NCI-H2029 treated with DMSO at 0.1 percent for 48 hours (cell line): ENCODE measurements around the gene BICD2.
A peak's percentile ranks its signal among the peaks of the same experiment; 100 is the strongest.

Experiments
- DNase-seq: peaks from one replicate; lab custom pipeline; 2025; lab: John Stamatoyannopoulos, UW

The BICD2 gene

DNA sequence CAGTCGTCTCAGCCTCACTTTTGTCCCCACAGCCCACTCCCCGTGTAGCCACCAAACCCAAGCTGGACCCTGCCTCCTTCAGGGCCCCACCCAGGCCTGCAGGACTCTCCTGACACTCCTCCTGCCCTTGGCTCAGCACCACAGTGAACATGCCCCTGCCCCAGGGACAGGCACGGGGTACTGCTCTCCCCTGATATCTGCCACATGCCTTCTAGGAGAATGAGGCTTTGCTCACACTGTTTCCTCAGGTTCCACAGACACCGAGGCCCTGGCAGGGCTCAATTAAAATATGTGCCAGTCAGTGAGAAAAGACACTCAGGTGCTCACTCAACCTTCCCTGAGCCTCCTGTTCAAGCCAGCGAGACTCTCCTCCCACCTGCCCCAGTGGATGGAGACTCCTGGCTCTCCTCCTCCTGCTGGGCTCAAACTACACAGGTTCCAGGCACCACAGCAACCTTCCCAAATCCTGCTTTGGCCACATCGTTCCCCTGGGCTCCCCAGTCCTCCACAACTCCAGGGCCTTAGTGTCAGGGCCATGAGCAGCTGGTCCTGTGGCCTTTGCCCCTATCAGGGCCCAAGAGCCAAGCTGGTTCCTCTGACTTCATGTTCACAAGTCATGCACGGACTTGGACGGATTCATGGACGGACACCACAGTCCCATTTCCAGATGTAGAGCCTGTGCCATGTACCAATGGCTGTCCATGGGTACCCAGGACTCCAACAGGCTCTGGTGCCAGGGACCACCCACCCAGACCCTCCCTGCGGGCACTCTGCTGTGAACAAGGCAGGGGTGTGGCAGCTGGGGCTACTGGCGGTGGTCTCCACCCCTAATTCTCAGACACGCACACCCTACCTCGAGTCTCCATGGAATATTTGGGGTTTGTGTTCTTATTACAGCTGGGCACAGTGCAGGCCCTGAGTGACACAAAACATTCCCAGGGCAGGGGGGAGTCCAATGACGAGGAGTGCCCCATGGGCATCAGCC lies 36.6 kb downstream of the BICD2 start:
- DNase-seq = no peak

DNA sequence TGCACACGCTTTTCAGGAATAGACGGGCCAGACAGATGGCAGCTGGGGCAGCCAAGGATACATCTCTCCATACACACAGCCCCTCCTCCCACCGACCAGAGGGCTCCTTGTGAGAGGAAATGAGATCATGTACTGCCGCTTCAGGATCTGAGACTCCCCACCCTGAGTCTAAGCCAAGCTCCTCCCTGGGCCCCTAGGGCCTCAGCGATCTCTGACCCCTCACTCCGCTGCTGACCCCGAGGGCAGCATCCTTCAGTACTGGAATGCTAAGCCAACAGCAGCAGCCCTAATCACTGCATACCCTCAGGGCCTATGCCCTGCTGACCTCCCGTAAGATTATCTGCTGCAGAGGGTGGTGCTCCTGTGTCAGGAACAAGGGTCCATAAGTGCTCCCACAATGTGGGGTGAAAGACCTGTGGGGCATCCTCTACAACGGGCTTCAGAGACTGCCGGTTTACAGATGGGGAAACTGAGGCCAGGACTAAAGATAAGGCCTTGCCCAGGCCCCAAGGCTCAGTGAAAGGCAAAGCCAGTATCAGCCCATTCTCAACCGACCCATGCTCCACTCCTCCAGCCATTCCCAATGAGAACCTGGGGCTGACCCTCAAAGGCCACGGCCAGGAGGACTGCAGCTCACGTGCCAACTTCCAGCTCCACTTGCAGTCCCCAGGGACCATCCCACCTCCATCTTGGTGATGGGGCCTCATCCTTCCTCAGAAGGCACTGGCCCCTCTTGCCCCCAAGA lies 37.5 kb downstream of the BICD2 start:
- DNase-seq = peak; percentile 67

DNA sequence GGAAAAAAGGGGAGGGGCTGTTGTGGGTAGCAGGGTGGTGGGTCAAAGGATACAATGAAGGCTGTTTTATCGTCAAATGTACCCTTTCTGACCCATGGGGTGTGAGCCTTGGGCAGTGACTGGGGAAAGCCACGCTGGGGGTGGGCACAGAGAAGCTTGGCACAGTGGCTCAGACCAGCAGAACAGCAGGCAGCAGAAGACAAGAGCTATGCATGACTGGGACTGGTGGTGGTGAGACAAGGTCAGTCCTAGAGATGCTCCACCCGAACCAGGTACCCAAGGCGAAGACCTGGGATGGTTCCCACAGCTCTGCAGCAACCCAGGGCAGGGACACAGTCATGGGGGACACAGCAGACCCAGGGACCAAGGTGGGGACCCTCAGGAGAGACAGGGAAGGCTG lies 38.3 kb downstream of the BICD2 start:
- DNase-seq = no peak

DNA sequence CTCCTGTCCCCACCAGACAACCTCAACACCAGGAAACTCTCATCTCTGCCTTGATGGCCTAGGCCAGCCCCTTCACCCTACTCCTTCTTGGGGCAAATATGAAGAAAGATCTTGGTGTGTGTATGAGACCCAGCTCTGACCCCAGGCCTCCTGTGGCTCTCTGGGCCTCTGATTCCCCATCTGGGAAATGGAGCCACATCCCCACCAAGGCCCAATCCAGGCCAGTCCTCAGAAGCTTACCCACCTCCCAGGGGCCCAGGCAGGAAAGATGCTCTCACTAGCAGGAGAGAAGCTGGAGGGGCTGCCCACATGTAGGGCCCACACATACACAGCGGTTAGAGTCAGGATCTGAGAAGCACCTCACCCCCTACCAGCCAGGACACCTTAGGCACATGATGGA lies 38.9 kb downstream of the BICD2 start:
- no peak for DNase-seq

DNA sequence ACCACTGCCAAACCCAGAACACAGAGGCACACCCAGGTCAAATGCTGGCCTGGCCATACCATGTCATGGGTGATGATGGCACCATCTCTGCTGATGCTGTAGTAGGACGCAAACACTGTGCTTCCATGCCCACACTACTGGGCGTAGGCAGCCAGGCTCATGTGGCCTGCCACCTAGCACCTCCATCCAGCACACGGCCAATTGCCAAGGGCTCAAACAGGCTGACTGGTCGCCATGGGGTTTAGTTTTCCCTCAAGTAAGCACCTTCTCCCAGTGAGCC lies 39.4 kb downstream of the BICD2 start:
- DNase-seq = no peak

DNA sequence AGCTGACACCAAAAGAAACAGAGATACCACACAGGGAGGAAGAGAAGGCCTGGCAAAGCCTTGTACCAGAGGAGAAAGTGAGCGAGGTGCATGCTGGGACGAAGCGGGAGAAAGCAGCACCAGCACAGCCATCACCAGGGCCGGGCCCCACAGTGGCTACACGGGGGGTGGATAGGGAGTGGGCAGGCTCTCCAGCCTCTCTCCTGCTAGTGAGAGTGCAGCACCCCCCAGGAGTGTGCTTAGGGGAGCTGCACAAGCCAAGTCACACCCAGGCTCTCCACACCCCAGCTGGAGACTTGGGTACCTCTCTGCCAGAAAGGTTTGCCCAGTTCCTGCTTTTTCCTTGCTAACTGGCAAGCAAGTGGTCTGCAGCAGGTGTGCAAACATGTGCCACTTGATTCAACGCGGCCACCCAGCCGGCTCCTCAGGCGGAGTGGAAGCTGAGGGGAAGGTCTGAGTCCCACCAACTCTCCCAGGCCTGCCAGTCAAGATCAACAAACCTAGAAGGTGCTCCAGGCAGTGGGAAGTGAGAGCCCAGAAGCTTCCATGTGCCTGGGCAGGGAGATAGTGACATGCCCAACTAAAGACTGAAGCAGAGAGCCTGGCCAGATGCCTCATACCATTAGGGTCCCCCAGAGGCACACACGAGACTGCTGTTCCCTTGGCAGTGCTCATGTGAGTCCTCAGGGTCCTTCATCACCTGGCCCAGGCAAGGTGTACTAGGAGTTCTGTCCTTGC lies 39.9 kb downstream of the BICD2 start:
- DNase-seq = peak; percentile 81

DNA sequence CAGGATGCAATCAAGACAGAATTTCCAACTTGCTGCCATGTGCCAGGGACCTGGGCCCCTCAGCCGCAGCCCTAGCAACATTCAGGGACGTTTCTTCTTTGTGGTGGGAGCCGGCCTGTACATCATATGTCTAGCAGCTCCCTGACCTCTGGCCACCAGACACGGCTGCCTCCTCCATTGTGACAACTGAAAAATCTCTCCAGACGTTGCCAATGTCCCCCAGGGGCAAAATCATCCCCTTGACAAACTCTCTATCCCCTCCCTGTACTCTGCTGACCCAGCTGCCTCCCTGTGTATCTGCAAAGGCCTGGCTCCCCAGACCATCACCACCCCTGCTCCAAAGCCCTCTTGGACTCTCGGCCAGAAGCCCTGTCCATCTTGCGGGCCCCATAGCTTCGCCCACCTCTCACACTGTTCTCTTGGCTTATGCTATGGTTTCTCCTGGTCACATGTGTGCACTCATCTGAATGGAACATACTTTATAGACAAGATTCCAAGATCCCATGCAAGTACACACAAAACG lies 40.8 kb downstream of the BICD2 start:
- no peak for DNase-seq

DNA sequence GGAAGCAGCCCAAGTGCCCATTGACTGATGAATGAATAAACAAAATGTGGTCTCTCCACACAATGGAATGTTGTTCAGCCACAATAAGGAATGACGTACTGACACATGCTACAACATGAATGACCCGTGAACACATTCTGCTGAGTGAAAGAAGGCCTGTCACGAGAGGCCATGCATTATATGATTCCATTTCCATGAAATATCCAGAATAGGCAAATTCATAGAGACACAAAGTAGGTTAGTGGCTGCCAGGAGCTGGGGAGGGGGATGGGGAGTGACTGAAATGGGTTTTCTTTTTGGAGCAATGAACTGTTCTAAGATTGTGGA lies 41.4 kb downstream of the BICD2 start:
- peak; percentile 94 for DNase-seq

DNA sequence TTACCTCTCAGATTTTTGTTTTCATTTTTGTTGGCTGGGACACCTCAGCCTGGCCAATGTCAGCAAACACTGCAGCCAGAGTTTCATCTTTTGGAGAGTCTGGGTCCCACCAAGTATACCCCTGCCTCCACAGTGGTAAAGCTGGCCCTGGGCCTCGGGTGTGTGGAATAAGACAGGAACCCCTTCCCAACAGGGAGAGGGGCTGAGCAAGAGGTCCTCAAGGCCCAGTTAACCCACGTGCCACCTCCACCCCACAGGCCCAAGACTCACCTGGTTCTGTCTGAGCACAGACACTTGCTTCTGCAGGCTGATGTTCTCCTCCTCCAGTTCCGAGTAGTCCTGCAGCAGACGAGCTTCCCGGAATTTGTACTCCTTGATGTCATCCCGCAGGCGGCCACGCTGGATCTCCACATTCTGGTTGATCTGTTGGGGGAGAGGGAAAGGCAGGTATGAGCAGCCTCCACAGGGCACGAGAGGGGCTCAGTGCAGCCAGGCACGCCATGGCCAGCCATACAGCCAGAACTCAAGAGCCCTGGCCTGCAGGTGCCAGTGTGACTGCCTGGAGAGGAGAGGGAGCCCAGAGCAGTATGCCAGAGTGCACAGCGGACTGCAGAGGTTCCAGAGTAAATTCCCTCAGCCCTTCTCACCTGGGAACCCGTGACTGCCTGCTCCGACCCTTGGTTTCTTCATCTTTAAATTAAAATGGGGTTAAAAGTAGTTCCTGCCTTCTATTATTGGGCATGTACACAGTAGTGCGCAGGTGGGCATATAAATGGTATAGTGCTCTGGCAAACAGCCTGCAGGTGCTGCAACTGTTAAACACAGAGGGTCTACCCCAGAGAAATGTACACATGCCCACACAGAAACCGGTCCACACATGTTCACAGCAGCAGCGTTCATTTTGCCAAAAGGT lies 42.0 kb downstream of the BICD2 start:
- DNase-seq = peak; percentile 50

DNA sequence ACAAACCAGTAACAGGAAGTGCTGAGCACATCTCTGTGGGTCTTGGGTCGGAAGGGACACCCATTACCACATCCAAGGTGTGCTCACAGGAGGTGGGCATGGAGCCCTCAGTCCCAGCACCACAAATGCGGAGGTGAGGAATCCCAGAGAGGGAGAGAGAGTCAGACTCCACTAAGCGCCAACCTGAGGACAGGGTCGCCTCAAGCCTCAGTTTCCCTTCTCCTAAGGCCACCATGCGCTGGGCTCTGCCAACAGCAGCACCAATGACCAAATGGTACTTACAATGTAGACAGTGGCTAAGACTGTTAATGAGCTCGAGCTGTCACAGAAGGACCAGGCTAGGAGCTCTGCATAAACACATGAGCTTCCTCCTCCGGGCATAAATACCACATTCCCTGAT lies 43.1 kb downstream of the BICD2 start:
- DNase-seq = no peak

DNA sequence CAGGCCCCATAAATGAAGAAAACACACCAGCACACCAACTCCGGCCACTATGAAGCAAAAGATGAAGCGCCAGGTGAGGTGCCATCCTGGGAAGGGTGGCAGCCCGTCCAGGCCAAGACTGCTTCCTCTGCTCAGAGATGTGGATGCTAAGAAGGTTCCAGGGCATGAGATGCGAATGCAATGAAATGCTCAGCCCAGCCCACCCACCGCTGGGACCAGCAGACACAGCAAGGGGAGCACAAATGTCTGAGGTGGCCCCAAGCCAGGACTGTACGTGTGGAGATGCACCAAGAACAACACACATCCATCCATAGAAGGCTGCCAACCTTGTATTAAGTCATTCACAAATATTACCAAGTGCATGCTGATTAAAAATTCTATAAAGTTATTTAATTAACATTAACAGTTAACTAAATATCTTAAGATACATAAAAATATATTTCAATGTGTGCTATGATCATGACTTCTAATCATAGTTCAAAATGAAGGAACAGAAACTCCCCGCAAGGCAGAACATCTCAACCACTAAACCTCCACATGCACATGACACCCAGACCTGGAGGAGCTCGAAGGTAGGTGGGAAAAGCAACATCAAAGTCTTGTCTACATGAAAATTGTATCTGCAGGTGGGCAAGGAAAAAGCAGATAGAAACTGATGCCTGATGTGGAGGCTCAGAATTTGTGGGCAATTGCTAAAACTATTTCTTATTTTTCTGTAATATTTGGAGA lies 43.7 kb downstream of the BICD2 start:
- DNase-seq = no peak

DNA sequence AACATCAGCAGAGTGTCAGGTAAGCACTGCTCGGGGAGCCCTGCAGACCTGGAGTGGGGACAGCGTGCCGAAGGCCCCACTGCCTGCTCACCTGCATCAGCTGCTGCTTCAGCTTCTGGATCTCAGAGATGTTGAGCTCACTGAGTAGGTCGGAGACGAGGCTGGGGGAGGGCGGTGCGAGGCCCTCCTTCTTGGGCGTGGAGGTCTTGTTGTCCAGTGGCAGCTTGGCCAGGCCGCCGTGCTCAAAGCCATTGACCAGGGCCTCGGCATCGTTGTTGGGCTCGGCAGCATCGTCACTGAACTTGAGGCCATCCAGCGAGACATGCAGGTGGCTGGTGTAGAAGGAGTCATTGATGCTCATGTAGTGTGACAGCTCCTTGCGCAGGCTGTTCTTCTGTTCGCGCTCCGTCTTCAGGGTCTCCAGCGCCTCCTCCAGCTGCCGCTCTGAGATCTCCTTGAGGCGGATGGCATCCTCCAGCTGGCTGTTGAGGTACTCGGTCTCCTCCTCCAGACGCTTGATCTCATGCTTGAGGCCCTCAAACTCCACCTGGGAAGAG lies 44.3 kb downstream of the BICD2 start:
- DNase-seq = no peak

DNA sequence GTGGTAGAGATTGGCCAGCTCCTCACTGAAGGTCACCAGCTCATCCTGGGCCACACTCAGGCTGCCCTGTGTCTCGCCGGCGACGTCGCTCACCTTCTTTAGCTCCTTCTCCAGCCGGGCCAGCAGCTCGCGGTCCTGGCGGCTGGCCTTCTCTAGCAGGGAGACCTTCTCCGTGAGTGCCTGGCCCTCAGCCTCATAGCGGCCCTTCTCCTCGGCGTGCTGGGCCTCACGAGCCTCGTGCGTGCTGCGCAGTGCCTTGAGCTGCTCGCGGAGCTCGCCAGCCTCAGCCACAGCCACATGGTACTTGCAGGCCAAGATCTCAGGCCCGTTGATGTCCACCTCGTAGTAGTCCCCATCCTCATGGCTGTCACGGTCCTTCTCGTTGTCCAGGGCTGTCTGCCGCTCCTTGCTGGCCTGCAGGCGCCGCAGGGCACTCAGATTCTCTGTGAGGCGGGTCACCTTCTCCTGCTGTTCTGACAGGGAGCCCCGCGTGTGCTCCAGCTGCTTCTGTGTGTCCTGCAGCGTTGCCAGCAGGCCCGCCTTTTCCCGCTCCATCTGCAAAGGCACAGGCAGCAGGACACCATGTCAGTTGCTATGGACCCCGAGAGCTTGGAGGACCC lies 45.5 kb downstream of the BICD2 start:
- no peak for DNase-seq

DNA sequence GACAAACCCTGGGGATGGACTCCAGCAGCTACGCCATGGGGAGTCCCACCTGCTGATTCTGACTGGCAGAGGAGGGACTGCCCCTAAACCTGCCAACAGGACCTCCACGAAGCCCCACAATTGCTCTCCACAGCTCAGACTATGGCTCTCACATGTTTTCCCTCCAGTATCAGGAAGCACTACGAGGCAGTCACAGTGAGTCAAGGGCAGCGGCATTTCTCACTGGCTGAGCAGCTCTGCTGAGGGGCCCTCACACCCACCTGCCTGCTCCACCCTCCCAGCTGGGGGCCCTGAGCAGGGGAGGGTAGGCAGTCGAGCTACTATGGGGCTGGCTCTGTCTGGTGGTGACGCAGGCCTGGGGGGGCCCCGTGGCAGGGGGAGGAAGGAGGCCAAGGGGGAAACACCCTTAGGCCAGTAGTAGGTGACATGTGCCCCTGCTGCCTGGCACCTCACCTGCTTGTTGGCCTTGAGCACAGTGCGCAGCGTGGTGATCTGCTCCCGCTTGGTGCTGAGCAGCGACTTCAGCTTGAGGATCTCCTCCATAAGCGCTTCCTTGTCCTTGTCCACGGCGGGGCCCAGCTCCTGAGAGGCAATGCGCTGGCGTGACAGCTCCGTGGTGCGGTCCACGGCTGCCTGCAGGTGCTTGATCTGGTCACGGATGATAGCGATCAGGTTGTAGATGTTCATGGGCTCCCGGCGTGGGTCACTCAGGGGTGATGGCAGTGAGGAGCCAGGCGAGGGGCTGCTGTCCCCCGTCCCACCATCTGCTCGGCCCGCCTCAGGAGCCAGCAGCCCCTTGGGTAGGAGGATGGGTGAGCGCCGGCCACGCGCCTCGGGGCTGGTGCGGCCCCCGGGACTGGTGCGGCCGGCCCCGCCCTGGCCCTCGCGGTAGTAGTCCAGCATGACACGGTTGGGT lies 46.3 kb downstream of the BICD2 start:
- no peak for DNase-seq

DNA sequence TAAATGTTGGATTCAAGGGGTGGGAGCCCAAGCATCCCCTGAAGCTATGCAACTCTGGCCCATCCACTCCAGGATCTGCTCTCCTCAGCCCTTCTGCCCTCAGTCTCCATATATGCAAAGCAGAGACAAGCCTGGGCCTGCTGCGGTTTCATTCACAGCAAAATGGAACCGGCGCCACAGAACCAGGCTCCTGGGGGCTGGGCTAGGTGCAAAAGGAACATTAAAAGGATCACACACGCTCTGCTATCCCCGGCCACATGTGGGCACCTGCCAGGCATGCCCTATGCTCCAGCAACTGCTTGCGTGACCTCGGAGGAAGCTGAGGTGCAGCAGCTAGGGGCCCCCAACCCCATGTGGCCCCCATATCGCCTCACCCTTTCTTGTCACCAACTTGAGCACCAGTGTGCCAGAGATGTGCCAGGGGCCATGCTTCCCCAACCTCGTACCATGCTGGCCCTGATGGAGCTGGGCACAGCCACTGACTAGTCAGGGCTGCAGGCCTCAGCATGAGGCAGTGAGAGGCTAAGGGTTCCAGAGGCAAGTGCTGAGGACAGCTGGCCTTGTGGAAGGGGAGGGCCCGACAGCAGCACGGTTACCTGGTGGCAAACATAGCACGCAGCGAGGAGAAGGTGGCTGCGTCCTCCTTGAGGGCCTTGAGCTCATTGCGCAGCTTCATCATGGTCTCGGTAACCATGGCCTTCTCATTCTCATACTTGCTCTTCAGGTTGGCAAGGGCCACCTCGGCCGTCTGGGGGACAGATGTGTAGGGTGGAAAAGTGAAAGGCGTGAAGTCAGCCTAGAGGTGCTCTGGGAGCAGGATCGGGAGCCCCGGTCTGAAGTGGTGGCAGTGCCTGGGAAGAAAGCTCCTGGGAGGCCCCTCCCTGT lies 47.2 kb downstream of the BICD2 start:
- no peak for DNase-seq

DNA sequence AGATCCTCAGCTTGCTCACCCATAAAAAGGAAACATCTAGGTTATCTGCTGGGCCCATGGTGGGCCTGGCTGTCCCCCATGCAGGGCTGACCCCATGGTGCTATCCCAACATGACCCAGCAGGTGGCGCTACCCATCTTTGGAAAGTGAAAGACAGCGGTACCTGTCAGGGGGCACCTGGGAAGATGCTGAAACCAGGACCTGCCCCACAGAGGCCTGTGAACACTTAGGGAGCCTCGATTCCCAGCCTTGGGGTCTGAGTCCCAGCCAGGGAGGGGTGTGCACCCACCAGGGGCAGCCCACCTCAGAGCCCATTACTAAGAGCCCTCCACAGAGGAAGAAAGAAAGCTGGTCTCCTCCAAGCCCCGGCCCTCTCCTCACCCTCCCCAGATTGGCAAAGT lies 48.1 kb downstream of the BICD2 start:
- no peak for DNase-seq

DNA sequence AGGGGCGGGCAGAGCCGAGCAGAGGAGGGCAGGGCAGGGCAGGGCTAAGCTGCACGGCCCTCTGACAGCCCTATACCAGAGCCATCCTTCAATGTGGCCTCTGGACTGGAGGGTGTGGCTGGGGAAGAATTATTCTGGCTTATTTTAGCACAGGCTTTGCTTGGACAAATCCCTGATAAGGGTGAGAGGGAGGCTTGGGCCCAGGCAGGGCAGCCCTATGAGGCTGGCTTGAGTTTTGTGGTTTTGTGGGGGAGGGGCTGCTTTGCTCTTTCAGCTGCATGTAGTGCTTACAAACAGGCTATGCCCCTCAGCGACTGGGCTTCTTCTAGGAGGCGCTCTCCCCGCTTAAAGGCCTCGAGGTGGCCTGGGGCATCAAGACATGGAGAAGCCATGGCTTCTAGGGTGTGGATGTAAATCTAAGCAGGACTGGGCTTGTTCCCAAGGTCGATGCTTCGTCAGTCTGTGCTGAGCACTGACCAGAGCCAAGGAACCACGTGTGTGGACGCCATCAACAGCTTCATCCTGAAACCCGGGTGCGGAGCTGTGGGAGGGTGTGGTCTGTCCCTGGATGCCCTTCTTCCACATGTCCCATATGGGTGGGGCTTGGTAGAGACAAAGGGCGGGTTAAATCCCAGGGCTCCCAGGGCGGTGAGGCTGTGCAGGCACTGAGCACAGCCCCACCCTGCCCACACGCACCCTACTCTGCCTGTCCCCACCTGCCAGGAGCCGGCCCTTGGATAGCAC lies 49.0 kb downstream of the BICD2 start:
- DNase-seq = no peak
